ENCODE measurements around the gene NPBWR2. TPM values are rescaled to one million over a fixed set of nuclear protein-coding genes. Genes with fewer than 3 reads are reported as not detected.

The NPBWR2 gene
- total RNA-seq, 1 donor from 2014 or later, result not detected

DNA sequence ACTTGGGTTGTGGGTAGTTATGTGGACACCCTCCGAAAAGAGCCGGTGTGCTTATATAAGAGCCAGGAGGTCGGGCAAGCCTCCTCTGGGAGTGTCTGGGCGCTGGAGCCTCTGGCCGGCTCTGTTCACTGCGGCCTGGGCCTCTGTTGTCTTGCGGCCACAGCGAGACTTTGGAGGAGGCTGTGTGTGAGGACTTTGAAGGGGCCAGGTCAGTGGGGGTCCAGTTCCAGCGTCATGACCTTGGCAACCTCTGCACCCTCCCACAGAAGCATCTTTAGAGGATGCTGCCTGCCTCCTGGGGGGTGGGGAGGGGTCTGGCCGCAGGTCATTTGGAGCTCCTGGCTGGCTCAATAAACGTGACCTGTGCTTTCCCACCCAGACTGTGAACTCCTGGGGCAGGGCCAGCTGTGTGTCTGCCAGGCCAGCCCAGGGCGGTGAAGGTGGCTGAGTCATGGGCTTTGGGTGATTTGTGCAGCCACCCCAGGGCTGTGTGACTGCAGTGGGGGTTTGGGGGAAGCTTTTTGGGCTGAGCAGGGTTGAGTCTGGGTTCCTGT is 43.1 kb downstream of the NPBWR2 start:
- Mint-ChIP-seq H3K4me3 (ENCODE audit: unreplicated experiment) (peak overlapping the region; percentile 96), H3K27ac (ENCODE audit: unreplicated experiment) (no peak overlapping the region), H3K27me3 (ENCODE audit: unreplicated experiment) (peaks cover 16% of the 10 kb centered on the region)

GRCh38 chr20:64063389-64064144 is 43.8 kb downstream of the NPBWR2 start:
- Mint-ChIP-seq H3K36me3 (ENCODE audit: low read depth, unreplicated experiment) (peaks cover 5% of the 10 kb centered on the region), H3K9me3 (ENCODE audit: unreplicated experiment) (no peaks in the 10 kb centered on the region), H3K4me1 (ENCODE audit: unreplicated experiment) (peaks cover 23% of the 10 kb centered on the region), H3K4me3 (ENCODE audit: unreplicated experiment) (peak overlapping the region; percentile 96), H3K27ac (ENCODE audit: unreplicated experiment) (peak overlapping the region; percentile 57), H3K27me3 (ENCODE audit: unreplicated experiment) (peaks cover 16% of the 10 kb centered on the region)
- TF ChIP-seq, protein P1, sequence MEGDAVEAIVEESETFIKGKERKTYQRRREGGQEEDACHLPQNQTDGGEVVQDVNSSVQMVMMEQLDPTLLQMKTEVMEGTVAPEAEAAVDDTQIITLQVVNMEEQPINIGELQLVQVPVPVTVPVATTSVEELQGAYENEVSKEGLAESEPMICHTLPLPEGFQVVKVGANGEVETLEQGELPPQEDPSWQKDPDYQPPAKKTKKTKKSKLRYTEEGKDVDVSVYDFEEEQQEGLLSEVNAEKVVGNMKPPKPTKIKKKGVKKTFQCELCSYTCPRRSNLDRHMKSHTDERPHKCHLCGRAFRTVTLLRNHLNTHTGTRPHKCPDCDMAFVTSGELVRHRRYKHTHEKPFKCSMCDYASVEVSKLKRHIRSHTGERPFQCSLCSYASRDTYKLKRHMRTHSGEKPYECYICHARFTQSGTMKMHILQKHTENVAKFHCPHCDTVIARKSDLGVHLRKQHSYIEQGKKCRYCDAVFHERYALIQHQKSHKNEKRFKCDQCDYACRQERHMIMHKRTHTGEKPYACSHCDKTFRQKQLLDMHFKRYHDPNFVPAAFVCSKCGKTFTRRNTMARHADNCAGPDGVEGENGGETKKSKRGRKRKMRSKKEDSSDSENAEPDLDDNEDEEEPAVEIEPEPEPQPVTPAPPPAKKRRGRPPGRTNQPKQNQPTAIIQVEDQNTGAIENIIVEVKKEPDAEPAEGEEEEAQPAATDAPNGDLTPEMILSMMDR (IDR thresholded peaks at IDR 0.05; ENCODE audit: unreplicated experiment), result no peak
- no peak for DNase-seq (ENCODE audit: low spot score)

More for the DNA sequence above, 43.1 kb downstream of the NPBWR2 start:
- peaks cover 5% of the 10 kb centered on the region for H3K36me3 Mint-ChIP-seq (ENCODE audit: low read depth, unreplicated experiment)
- DNase-seq (ENCODE audit: low spot score), result no peak
- H3K9me3 Mint-ChIP-seq (ENCODE audit: unreplicated experiment), result no peaks in the 10 kb centered on the region
- peaks cover 23% of the 10 kb centered on the region for H3K4me1 Mint-ChIP-seq (ENCODE audit: unreplicated experiment)
- TF ChIP-seq, protein P1 (IDR thresholded peaks at IDR 0.05; ENCODE audit: unreplicated experiment), result no peak

DNA sequence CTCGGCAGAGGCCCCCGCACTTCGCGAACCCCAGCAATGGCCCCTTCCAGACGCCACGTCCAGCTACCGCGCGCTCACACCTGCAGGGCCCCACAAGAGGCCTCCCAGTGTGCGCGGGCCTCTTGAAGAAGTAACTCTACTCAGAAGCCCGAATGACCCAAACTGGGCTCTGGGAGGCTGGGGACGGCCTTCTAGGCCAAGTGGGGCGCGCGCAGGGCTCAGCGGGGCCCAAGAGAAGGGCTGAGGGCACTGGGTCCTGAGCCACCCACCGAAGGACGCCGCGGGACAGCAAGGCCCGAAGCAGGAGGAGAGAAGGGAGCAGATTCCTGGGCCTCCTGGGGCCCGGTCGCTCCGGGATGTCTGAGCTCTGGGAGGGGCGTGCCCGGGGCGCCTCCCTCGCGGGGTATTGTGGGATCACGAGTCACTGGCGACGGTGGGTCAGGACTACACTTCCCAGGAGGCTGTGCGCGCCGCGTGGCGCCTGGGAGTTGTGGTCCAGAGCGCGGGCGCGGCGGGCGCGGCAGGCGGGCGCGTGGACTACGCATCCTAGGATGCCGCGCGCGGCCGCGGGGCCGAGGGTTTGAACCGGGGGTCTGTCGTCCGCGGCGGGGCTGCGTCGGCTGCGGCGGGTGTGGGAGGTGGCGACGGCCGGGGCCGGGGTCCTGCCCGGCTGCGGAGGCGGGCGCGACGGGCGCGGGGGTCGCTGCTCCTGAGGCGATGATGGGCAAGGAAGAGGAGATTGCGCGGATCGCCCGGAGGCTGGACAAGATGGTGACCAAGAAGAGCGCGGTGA is 44.6 kb downstream of the NPBWR2 start, which contains the start of gene TCEA2:
Gene TCEA2, plus strand, starts transcription at position 603 of the 793 bp plus-strand sequence. Its CDS starts 115 bp downstream, at position 718.
- peaks cover 14% of the 10 kb centered on the region for H3K27me3 Mint-ChIP-seq (ENCODE audit: unreplicated experiment)
- no peaks in the 10 kb centered on the region for H3K9me3 Mint-ChIP-seq (ENCODE audit: unreplicated experiment)
- peaks cover 25% of the 10 kb centered on the region for H3K4me1 Mint-ChIP-seq (ENCODE audit: unreplicated experiment)
- peak within 1 kb of the TSS; percentile 57 for H3K27ac Mint-ChIP-seq (ENCODE audit: unreplicated experiment)
- peak within 1 kb of the TSS; percentile 96 for H3K4me3 Mint-ChIP-seq (ENCODE audit: unreplicated experiment)
- DNase-seq (ENCODE audit: low spot score), result peak; percentile 97
- TF ChIP-seq, protein P1 (IDR thresholded peaks at IDR 0.05; ENCODE audit: unreplicated experiment), result no peak
- H3K36me3 Mint-ChIP-seq (ENCODE audit: low read depth, unreplicated experiment), result peaks cover 5% of the 10 kb centered on the region

DNA sequence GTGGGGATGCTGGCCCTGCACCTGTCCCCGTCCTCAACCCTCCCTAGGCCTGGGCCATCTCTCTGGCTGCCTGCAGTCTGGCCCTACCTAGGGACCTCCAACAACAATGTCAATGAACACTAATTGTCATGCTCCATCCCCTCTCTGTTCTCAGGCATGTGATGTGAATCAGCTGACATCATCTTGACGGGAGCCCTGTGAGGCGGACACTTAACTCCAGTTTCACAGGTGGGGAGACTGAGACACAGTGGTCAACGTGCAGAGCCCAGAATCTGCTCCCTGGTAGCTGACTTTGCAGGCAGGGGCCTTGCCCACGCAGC is 45.1 kb downstream of the NPBWR2 start:
- Mint-ChIP-seq H3K9me3 (ENCODE audit: unreplicated experiment) (no peaks in the 10 kb centered on the region), H3K27ac (ENCODE audit: unreplicated experiment) (no peak overlapping the region), H3K4me1 (ENCODE audit: unreplicated experiment) (peaks cover 30% of the 10 kb centered on the region), H3K4me3 (ENCODE audit: unreplicated experiment) (peak overlapping the region; percentile 86), H3K27me3 (ENCODE audit: unreplicated experiment) (peaks cover 14% of the 10 kb centered on the region), H3K36me3 (ENCODE audit: low read depth, unreplicated experiment) (peaks cover 5% of the 10 kb centered on the region)
- no peak for DNase-seq (ENCODE audit: low spot score)
- TF ChIP-seq, protein P1 (IDR thresholded peaks at IDR 0.05; ENCODE audit: unreplicated experiment), result no peak

Data from endothelial cell (in vitro differentiated cells).